ENCODE measurements around the gene ARRDC4.
A peak's percentile ranks its signal among the peaks of the same experiment; 100 is the strongest.

ARRDC4 gene

DNA sequence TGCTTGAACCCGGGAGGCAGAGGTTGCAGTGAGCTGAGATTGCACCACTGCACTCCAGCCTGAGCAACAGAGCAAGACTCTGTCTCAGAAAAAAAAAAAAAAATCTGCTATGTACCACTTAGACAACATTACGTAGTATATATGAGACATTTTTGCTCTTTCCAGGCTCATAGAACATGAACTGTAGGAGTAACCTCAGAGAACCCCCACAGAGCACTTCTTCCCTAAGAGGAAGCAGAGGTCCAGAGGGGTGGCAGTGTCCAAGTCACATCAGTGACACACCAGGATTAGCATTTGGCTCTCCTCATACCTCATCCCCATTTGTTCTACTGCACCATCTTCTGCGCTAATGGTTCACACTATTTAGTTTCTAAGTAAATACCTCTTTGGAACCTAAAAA, 33.7 kb downstream of the ARRDC4 start:
- no peaks in the 10 kb centered on the region for H3K36me3 ChIP-seq (ENCODE audit: control insufficient read depth in 4 of 4, insufficient read depth in 4 of 4, low read length in 3 of 4)
- POLR2A ChIA-PET, result no interaction called here
- WGBS (ENCODE audit: insufficient coverage), result 100% methylated on average over 2 of the region's 3 CpGs
- CTCF ChIA-PET, result no interaction called here
- no peak for DNase-seq
- no peaks in the 10 kb centered on the region for H3K27me3 ChIP-seq (replicated peaks in 2 of 5; ENCODE audit: control insufficient read depth in 4 of 5, insufficient read depth in 5 of 5, low read length in 4 of 5)
- H3K4me1 ChIP-seq (ENCODE audit: control extremely low read depth in 1 of 4, control insufficient read depth in 4 of 4, insufficient read depth in 4 of 4, low read length in 3 of 4), result peaks cover 0 to 42% (median 31%) of the 10 kb centered on the region in 4 experiments
- no peak overlapping the region for H3K27ac ChIP-seq (ENCODE audit: insufficient read depth in 1 of 2, low read depth in 1 of 2, low read length in 2 of 2, poor library complexity in 1 of 2, severe bottlenecking in 2 of 2)
- no peak overlapping the region for H3K4me3 ChIP-seq (ENCODE audit: control insufficient read depth in 1 of 7, extremely low read depth in 1 of 7, insufficient read depth in 4 of 7, low read depth in 2 of 7, low read length in 6 of 7)
- no peaks in the 10 kb centered on the region for H3K9me3 ChIP-seq (ENCODE audit: control extremely low read depth in 1 of 5, control insufficient read depth in 4 of 5, insufficient read depth in 2 of 5, low read depth in 1 of 5, low read length in 4 of 5)

DNA sequence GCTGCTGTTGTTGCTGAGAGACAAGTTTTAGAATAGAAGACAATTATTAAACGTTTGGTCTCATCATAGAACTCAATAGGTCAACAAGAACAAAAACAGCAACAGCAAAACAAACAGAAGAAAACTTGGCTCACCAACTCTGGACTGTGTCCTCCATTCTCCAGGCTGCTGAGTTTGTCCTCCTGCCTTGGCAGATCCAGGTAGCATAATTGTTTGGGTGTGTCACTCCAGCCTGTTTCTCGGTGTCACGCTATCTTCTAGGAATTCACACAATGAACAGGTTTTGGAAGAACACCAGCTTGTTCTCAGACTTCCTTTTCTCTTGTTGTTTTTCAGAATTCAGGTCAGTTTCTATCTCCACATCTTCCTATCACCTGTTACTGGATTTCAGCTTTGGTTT, 34.7 kb downstream of the ARRDC4 start:
- CTCF ChIA-PET, result interaction anchor here (0.8 to 1.7 kb wide), 4 partner anchors 11 to 95 kb away, joined by 3 to 5 read pairs (median 4); no protein-coding TSS in a partner anchor
- whole genome bisulfite sequencing (ENCODE audit: insufficient coverage), result 40% methylated on average over 1 of the region's 3 CpGs
- no peaks in the 10 kb centered on the region for H3K36me3 ChIP-seq (ENCODE audit: control insufficient read depth in 4 of 4, insufficient read depth in 4 of 4, low read length in 3 of 4)
- no peaks in the 10 kb centered on the region for H3K27me3 ChIP-seq (replicated peaks in 2 of 5; ENCODE audit: control insufficient read depth in 4 of 5, insufficient read depth in 5 of 5, low read length in 4 of 5)
- peak overlapping the region in 1 of 2 experiments; percentile 71 for H3K27ac ChIP-seq (ENCODE audit: insufficient read depth in 1 of 2, low read depth in 1 of 2, low read length in 2 of 2, poor library complexity in 1 of 2, severe bottlenecking in 2 of 2)
- peak overlapping the region in 2 of 7 experiments; percentile 10 to 60 for H3K4me3 ChIP-seq (ENCODE audit: control insufficient read depth in 1 of 7, extremely low read depth in 1 of 7, insufficient read depth in 4 of 7, low read depth in 2 of 7, low read length in 6 of 7)
- no peak for DNase-seq
- POLR2A ChIA-PET, result no interaction called here
- H3K9me3 ChIP-seq (ENCODE audit: control extremely low read depth in 1 of 5, control insufficient read depth in 4 of 5, insufficient read depth in 2 of 5, low read depth in 1 of 5, low read length in 4 of 5), result no peaks in the 10 kb centered on the region
- peaks cover 0 to 39% (median 30%) of the 10 kb centered on the region in 4 experiments for H3K4me1 ChIP-seq (ENCODE audit: control extremely low read depth in 1 of 4, control insufficient read depth in 4 of 4, insufficient read depth in 4 of 4, low read length in 3 of 4)

DNA sequence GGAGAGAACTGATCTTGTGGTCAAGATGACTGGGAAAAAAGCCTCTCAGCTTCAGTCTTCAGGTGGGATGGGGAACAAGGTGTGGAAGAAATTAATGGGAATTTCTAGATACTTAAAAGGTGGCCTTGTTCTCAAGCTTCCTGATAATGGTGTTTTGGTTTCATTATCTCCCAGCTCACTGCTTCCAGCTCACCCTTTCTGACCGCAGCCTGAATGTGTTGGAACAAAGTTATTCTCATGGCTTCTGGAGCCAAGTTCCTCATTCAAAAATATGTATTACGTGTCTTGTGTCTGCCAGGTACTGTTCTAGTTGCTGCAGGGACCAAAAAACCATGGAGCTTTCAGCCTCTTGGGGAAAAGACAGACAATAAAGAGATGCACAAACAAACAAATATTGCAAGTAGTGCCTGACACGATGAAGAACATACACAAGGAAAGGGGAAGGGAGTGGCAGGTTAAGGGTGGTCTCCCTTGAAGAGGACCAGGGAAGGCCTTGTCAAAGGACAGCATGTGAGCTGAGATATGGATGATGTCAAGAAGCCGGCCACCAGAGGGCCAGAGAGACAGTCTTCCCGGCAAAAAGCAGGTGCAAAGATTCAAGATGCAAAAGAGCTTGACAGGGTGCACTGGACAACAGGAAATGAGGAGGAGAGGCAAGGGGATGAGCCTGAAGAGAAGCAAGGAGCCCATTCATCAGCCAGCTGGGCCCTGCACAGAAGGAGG, 35.5 kb downstream of the ARRDC4 start:
- peak overlapping the region in 5 of 7 experiments; percentile 10 to 65 (median 42) for H3K4me3 ChIP-seq (ENCODE audit: control insufficient read depth in 1 of 7, extremely low read depth in 1 of 7, insufficient read depth in 4 of 7, low read depth in 2 of 7, low read length in 6 of 7)
- H3K4me1 ChIP-seq (ENCODE audit: control extremely low read depth in 1 of 4, control insufficient read depth in 4 of 4, insufficient read depth in 4 of 4, low read length in 3 of 4), result peaks cover 0 to 39% (median 30%) of the 10 kb centered on the region in 4 experiments
- no peaks in the 10 kb centered on the region for H3K27me3 ChIP-seq (replicated peaks in 2 of 5; ENCODE audit: control insufficient read depth in 4 of 5, insufficient read depth in 5 of 5, low read length in 4 of 5)
- peak; percentile 78 to 94 (median 91) for DNase-seq
- H3K36me3 ChIP-seq (ENCODE audit: control insufficient read depth in 4 of 4, insufficient read depth in 4 of 4, low read length in 3 of 4), result no peaks in the 10 kb centered on the region
- H3K27ac ChIP-seq (ENCODE audit: insufficient read depth in 1 of 2, low read depth in 1 of 2, low read length in 2 of 2, poor library complexity in 1 of 2, severe bottlenecking in 2 of 2), result peak overlapping the region; percentile 38 to 71
- WGBS (ENCODE audit: insufficient coverage), result 28% methylated on average over 4 of the region's 5 CpGs
- ChIA-PET CTCF (interaction anchor here (0.9 to 2.6 kb wide), 9 partner anchors 10 to 182 kb away, joined by 3 to 7 read pairs (median 4); no protein-coding TSS in a partner anchor), POLR2A (no interaction called here)
- no peaks in the 10 kb centered on the region for H3K9me3 ChIP-seq (ENCODE audit: control extremely low read depth in 1 of 5, control insufficient read depth in 4 of 5, insufficient read depth in 2 of 5, low read depth in 1 of 5, low read length in 4 of 5)

DNA sequence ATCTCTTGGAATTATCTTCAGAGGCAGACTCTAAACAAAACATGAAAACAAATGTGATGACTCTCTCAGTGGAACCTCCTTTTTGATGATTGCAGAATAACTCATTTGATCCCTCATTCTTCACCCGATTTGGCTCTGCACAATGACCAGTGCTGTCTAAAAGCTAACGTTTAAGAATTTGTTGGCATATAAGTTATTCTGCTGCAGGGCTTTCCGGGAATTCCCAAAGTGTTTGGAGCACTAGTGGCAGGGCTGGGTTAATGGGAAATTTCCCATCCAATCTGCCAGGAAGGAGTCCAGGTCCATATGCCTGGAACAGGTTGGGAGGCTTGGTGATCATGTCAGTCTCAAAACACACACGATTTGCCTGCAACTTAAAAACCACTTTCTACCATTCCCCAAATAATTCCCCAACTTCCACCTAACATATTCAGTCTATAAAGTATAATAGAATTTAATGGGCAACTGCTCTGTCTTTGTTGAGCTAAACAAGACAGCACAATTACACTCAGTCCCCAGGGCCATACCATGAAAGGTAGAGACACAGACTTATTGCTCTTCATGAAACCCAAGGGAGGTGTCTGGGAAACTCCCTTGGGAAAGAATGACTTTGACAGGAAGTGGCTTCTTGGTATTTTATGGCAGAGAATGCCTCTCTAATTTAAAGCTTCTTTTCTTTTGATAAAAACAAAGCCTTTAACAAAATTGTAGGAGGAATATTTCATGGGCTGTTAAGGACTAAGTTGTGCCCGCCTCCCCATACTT, 38.0 kb downstream of the ARRDC4 start:
- CTCF ChIA-PET, result interaction anchor here (1.6 kb wide), 1 partner anchor 21 kb away, joined by 4 read pairs; no protein-coding TSS in a partner anchor

DNA sequence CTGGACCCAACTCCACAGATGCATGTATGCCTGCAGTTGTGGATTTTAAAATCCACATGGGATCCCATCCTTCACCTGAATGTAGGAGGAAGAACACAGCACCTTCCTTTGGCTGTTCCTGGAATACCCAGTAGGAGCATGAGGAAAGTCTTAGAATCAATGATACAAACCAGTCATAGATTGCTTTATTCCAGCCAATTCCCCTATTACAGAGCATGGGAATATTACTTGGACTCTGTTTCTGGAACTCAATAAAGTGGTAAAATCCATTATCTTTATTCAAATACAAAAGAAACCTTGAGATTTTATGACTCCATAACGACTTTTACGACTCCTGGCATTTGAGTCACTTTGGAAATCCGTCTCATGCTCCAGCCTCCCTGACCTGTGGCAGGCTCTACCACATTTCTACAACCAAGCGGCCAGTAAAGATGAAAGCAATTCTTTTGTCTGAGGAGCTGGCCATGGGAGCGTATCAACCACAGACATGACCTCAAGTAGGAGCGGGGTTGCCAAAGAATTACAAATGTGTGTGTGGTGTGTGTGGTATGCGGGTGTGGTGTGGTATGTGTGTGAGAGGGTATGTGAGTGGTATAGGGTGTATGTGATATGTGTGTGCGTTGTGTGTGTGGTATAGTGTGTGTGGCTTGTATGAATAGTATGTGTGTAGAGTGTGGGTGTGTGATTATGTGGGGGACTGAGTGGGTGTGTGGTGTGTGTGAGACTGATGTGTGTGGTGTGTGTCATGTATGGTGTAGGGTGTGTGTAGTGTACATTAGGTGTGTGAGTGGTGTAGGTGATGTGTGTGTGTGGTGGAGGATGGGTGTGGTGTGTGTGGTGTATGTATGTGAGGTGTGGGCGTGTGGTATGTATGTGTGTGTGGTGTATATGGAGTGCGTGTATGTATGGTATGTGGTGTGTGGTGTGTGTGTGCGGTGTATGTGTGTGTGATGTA, 40.0 kb downstream of the ARRDC4 start:
- DNase-seq, result no peak
- no peaks in the 10 kb centered on the region for H3K9me3 ChIP-seq (ENCODE audit: control extremely low read depth in 1 of 5, control insufficient read depth in 4 of 5, insufficient read depth in 2 of 5, low read depth in 1 of 5, low read length in 4 of 5)
- H3K36me3 ChIP-seq (ENCODE audit: control insufficient read depth in 4 of 4, insufficient read depth in 4 of 4, low read length in 3 of 4), result no peaks in the 10 kb centered on the region
- H3K4me1 ChIP-seq (ENCODE audit: control extremely low read depth in 1 of 4, control insufficient read depth in 4 of 4, insufficient read depth in 4 of 4, low read length in 3 of 4), result peaks cover 0 to 13% (median 10%) of the 10 kb centered on the region in 4 experiments
- WGBS (ENCODE audit: insufficient coverage), result 85% methylated on average over 8 of the region's 11 CpGs
- CTCF ChIA-PET, result no interaction called here
- H3K4me3 ChIP-seq (ENCODE audit: control insufficient read depth in 1 of 7, extremely low read depth in 1 of 7, insufficient read depth in 4 of 7, low read depth in 2 of 7, low read length in 6 of 7), result no peak overlapping the region
- no peaks in the 10 kb centered on the region for H3K27me3 ChIP-seq (replicated peaks in 2 of 5; ENCODE audit: control insufficient read depth in 4 of 5, insufficient read depth in 5 of 5, low read length in 4 of 5)
- no peak overlapping the region for H3K27ac ChIP-seq (ENCODE audit: insufficient read depth in 1 of 2, low read depth in 1 of 2, low read length in 2 of 2, poor library complexity in 1 of 2, severe bottlenecking in 2 of 2)
- POLR2A ChIA-PET, result no interaction called here

More for the DNA sequence above, 38.0 kb downstream of the ARRDC4 start:
- Histone ChIP-seq H3K27me3 (replicated peaks in 2 of 5; ENCODE audit: control insufficient read depth in 4 of 5, insufficient read depth in 5 of 5, low read length in 4 of 5) (no peaks in the 10 kb centered on the region), H3K4me1 (ENCODE audit: control extremely low read depth in 1 of 4, control insufficient read depth in 4 of 4, insufficient read depth in 4 of 4, low read length in 3 of 4) (peaks cover 0 to 26% (median 23%) of the 10 kb centered on the region in 4 experiments), H3K36me3 (ENCODE audit: control insufficient read depth in 4 of 4, insufficient read depth in 4 of 4, low read length in 3 of 4) (no peaks in the 10 kb centered on the region), H3K4me3 (ENCODE audit: control insufficient read depth in 1 of 7, extremely low read depth in 1 of 7, insufficient read depth in 4 of 7, low read depth in 2 of 7, low read length in 6 of 7) (no peak overlapping the region), H3K27ac (ENCODE audit: insufficient read depth in 1 of 2, low read depth in 1 of 2, low read length in 2 of 2, poor library complexity in 1 of 2, severe bottlenecking in 2 of 2) (no peak overlapping the region), H3K9me3 (ENCODE audit: control extremely low read depth in 1 of 5, control insufficient read depth in 4 of 5, insufficient read depth in 2 of 5, low read depth in 1 of 5, low read length in 4 of 5) (no peaks in the 10 kb centered on the region)
- no peak for DNase-seq
- POLR2A ChIA-PET, result no interaction called here
- 100% methylated on average over 3 of the region's 5 CpGs for WGBS (ENCODE audit: insufficient coverage)

DNA sequence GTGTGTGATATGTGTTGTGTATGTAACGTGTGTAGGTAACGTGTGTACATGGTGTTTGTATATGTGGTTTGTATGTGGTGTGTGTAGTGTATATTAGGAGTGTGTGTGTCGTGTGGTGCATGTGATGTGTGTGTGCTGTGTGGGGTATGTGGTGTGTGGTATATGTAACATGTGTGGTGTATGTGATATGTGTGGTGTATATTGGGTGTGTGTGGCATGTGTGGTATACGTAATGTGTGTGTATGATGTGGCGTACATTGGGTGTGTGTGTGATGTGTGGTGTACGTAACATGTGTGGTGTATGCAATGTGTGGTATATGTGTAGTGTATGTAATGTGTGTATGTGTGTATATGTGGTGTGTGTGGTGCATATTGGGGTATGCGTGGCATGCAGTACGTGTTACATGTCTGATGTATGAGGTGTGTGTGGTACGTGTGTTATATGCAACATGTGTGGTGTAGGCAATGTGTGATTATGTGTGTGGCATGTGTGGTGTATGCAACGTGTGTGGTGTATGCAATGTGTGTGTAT, 41.2 kb downstream of the ARRDC4 start:
- Histone ChIP-seq H3K27me3 (replicated peaks in 2 of 5; ENCODE audit: control insufficient read depth in 4 of 5, insufficient read depth in 5 of 5, low read length in 4 of 5) (no peaks in the 10 kb centered on the region), H3K27ac (ENCODE audit: insufficient read depth in 1 of 2, low read depth in 1 of 2, low read length in 2 of 2, poor library complexity in 1 of 2, severe bottlenecking in 2 of 2) (no peak overlapping the region), H3K9me3 (ENCODE audit: control extremely low read depth in 1 of 5, control insufficient read depth in 4 of 5, insufficient read depth in 2 of 5, low read depth in 1 of 5, low read length in 4 of 5) (no peaks in the 10 kb centered on the region), H3K4me3 (ENCODE audit: control insufficient read depth in 1 of 7, extremely low read depth in 1 of 7, insufficient read depth in 4 of 7, low read depth in 2 of 7, low read length in 6 of 7) (no peak overlapping the region), H3K4me1 (ENCODE audit: control extremely low read depth in 1 of 4, control insufficient read depth in 4 of 4, insufficient read depth in 4 of 4, low read length in 3 of 4) (peaks cover 0 to 4% (median under 1%) of the 10 kb centered on the region in 4 experiments), H3K36me3 (ENCODE audit: control insufficient read depth in 4 of 4, insufficient read depth in 4 of 4, low read length in 3 of 4) (no peaks in the 10 kb centered on the region)
- ChIA-PET POLR2A (no interaction called here), CTCF (no interaction called here)
- no peak for DNase-seq
- WGBS (ENCODE audit: insufficient coverage), result 94% methylated on average over 10 of the region's 10 CpGs
